ENCODE results near the gene KIF2A.

Gene KIF2A

DNA sequence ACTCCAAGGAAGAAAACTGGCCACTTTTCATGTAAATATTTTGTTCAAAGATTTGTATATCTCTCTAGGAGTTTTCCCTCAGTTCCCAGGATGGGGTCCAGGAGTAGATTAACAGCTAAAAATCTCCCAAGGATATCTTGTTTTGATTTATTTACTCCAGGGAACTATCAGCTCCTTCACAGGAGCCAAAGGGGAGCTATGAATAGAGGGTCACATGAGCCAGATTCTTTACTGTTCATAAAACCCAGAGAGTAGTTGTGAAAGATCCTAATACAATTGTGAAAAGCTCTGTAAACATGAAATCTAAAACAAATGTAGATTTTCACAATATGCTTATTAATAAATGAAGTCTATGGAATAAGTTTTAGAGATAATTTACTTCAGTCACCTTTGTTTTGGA, 80.8 kb downstream of the KIF2A start:
- TF ChIP-seq, protein P1, sequence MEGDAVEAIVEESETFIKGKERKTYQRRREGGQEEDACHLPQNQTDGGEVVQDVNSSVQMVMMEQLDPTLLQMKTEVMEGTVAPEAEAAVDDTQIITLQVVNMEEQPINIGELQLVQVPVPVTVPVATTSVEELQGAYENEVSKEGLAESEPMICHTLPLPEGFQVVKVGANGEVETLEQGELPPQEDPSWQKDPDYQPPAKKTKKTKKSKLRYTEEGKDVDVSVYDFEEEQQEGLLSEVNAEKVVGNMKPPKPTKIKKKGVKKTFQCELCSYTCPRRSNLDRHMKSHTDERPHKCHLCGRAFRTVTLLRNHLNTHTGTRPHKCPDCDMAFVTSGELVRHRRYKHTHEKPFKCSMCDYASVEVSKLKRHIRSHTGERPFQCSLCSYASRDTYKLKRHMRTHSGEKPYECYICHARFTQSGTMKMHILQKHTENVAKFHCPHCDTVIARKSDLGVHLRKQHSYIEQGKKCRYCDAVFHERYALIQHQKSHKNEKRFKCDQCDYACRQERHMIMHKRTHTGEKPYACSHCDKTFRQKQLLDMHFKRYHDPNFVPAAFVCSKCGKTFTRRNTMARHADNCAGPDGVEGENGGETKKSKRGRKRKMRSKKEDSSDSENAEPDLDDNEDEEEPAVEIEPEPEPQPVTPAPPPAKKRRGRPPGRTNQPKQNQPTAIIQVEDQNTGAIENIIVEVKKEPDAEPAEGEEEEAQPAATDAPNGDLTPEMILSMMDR (IDR thresholded peaks at IDR 0.05; ENCODE audit: borderline replicate concordance, insufficient read depth, low read depth, low read length), result no peak
- no peak overlapping the region for H3K4me3 ChIP-seq (ENCODE audit: low read depth, low read length)

DNA sequence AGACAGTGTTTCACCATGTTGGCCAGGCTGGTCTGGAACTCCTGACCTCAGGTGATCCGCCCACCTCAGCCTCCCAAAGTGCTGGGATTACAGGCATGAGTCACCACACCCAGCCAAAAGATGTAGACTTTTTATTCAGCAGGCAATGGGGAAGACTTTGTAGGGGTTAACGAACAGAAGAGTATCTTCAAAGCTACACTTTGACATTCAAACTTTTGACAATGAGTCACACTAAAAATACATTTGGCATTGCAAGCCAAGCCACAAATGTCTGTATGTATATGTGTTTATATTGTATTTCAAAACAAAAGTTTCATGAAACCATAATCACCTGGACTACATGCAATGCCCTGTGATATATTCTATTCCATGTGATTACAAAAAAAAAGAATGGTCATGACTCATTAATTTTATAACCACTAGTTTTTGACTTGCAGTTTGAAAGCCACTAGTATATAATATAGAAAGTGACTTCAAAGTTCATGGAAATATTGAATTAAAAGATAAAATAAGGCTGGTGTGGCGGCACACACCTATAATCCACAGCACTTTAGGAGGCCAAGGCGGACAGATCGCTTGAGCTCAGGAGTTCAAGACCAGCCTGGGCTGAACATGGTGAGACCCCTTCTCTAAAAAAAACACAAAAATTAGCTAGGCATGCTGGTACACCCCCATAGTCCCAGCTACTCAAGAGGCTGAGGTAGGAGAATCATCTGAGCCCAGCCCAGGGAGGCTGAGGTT, 89.4 kb downstream of the KIF2A start:
- TF ChIP-seq, protein P1 (IDR thresholded peaks at IDR 0.05; ENCODE audit: borderline replicate concordance, insufficient read depth, low read depth, low read length), result no peak
- no peak overlapping the region for H3K4me3 ChIP-seq (ENCODE audit: low read depth, low read length)

DNA sequence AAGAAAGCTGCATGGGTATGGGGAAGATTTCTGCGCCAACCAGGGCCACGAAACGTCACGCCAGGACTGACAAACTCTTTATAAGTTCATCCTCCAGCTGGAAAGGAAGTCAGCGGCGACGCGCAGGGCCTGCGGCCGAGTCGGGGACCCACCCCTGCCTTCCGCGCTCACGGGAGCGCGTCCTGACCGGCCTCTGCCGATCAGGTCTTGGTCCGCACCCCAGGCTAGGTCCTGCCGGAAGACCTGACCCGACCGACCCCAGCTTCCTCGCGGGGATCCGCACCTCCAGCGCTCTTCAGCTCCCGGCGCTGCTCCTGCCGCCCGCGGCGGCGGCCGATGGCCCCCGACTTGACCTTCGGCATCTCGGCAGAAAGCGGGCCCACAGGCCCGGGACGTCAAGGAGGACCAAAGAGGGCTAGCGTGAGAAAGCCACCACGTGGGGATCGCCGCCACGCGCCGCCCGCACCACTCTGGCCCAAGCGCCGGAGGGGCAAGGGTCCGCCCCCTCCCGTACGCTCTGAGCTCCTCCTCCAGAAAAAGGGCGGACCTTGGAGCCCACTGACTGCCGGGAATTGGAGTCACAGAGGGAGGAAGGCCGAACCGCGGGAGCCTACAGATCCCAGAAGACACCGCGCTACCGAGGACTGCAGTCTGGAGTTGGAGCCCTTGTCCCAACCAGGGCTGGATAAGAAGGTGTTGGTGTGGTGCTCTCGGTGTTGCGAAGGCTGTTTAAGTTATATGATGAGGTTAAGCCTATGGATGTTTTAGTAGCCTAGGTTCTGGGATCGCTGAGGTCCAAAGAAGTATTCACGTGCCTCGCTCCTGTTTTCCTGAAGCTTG, 97.6 kb downstream of the KIF2A start, which contains the start of gene DIMT1:
Gene DIMT1, minus strand, starts transcription at position 495 of the 840 bp plus-strand sequence. Its CDS starts 133 bp downstream, at position 362.
- peak within 1 kb of the TSS; percentile 81 for H3K4me3 ChIP-seq (ENCODE audit: low read depth, low read length)
- TF ChIP-seq, protein P1 (IDR thresholded peaks at IDR 0.05; ENCODE audit: borderline replicate concordance, insufficient read depth, low read depth, low read length), result no peak

DNA sequence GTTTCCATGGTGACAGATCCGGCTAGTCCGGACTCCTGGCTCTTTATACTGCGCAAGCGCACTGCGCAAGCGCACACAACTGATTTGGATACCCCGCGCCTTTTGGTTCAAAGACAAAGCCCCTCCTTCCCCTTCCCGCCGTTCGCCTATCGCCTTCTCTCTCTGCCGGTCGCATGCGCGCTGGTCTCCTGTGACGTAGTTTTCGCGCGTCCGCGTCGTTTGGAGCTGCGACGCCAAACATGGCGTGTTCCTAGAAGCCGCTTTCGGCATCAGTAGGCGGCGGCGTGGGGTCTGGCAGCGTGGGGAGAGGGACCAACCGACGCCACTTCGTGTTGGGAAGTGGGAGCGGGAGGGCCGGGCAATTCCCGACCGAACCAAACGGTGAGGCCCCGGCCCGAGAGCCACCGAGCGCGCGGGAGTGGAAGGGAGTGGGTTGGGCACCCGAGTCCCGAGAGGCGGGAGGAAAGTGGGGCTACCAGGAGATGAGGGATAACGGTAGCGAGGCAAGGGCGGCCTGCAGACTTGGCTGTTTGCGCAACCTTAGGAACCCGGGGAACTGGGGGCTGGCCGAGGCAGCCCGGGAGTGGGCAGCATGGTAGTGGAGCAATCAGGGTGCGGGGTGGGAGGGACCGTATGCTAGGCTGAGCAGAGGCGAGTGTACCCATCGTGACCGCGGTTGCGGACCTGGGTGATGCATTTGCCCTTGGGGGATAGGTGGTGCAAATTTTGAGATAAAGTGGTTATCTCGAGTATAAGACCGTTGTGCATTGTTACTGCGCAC, 106.7 kb downstream of the KIF2A start, which contains the start of gene IPO11:
Gene IPO11, plus strand, starts transcription at position 215 of the 781 bp plus-strand sequence. CDS start 24,517 bp downstream, outside the sequence.
- TF ChIP-seq, protein P1 (IDR thresholded peaks at IDR 0.05; ENCODE audit: borderline replicate concordance, insufficient read depth, low read depth, low read length), result no peak

DNA sequence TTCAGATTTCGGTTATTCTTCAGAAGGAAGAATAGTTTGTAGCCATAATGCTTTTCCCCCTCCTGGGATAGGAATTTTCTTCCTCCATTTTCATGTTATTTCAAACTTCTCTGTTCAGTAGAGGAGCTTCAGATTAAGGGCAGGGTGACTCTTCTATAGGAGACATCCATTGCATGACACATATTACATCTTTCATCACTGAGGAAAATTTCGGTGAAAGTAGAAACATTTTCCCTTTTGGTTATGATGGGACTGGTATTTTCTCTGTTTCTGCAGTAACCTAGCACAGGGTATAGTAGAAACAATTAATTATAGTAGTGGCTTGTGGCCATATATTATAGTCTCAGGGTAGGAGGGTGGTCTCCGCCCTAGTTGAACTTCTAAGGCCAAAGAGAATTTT, 107.7 kb downstream of the KIF2A start:
- H3K4me3 ChIP-seq (ENCODE audit: low read depth, low read length), result peak overlapping the region; percentile 92
- TF ChIP-seq, protein P1 (IDR thresholded peaks at IDR 0.05; ENCODE audit: borderline replicate concordance, insufficient read depth, low read depth, low read length), result no peak

More for the DNA sequence above, 106.7 kb downstream of the KIF2A start, which contains the start of gene IPO11:
- peak within 1 kb of the TSS; percentile 92 for H3K4me3 ChIP-seq (ENCODE audit: low read depth, low read length)

DNA sequence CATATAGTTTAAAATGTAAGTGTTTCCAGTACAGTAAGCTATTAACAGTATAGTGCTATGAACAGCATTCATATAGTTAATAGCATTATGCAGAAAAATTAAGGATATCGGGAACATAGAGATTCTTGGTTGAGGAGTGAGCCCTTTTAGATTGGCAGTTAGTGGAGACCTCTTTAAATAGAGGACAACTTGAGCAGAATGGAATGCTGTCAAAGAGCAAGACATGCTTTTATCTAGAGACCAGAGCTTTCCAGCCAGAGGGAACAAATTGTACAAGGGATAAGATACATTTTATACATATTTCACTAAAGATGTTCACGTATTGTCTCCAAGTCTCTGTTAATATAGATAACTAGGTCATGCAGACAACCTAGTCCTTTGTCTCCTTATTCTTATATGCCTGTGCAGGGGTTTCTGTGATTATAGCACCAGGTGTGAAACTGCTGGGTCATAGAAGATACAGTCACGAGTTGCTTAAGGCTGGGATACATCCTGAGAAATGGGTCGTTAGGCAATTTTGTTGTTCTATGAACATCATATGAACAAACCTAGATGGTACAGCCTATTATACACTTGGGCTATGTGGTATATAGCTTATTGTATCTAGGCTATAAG, 112.6 kb downstream of the KIF2A start:
- H3K4me3 ChIP-seq (ENCODE audit: low read depth, low read length), result no peak overlapping the region
- TF ChIP-seq, protein P1 (IDR thresholded peaks at IDR 0.05; ENCODE audit: borderline replicate concordance, insufficient read depth, low read depth, low read length), result no peak

All from GM12875 (cell line).